ENCODE results near the gene ALDH1A2.

- no peak for TF ChIP-seq GLIS1 (tag by site-specific recombination; IDR thresholded peaks at IDR 0.05)
- no peak for TF ChIP-seq ELK4 (IDR thresholded peaks at IDR 0.05; ENCODE audit: borderline replicate concordance, low read depth, low read length)
- no peak for TF ChIP-seq ZNF629 (tag by site-specific recombination; IDR thresholded peaks at IDR 0.05)
- no peak for TF ChIP-seq CTCF (tag by site-specific recombination; IDR thresholded peaks at IDR 0.05)
- no peak for TF ChIP-seq PRDM4 (tag by site-specific recombination; IDR thresholded peaks at IDR 0.05)
- no peak for TF ChIP-seq ZNF16 (tag by site-specific recombination; IDR thresholded peaks at IDR 0.05; ENCODE audit: low read depth)
- TF ChIP-seq ZNF169 (tag by site-specific recombination; IDR thresholded peaks at IDR 0.05) = no peak
- no peak for TF ChIP-seq ZNF140 (tag by site-specific recombination; IDR thresholded peaks at IDR 0.05)
- TF ChIP-seq ZNF274 (IDR thresholded peaks at IDR 0.05; ENCODE audit: low read length) = no peak
- TF ChIP-seq ZNF274 (tag by site-specific recombination; IDR thresholded peaks at IDR 0.05; ENCODE audit: borderline replicate concordance) = no peak
- TF ChIP-seq REST (tag by site-specific recombination; IDR thresholded peaks at IDR 0.05) = no peak
- TF ChIP-seq KLF9 (tag by site-specific recombination; IDR thresholded peaks at IDR 0.05; ENCODE audit: low read depth) = no peak
Measured at GRCh38 chr15:58062175-58062574, 3.3 kb downstream of the ALDH1A2 start.
